Frontal cortex (tissue), 4 donors: ENCODE results near the gene BMP2. TPM values are rescaled to one million over a fixed set of nuclear protein-coding genes. Genes with fewer than 3 reads are reported as not detected.

Source experiments
- DNase-seq, 2 donors: peaks; one replicate each; pipeline ENCODE4 v3.0.0; 2012; ENCODE audit warnings: low spot score in 2 of 2
- FAIRE-seq: peaks from 2 replicates; lab custom pipeline; 2012; peaks lifted over from hg19 to GRCh38; lab: Jason Lieb, UNC
- total RNA-seq: library from RNA; depleted of rRNA; stranded (reverse); fragments of >200 nt; gene quantifications from one replicate; pipeline ENCODE4 v1.2.3, GENCODE V29; 2014
- donor health status: control.
- donor health status: control.
- donor health status: control.

The BMP2 gene
- total RNA-seq, 1 donor from 2014 or later: 5.7 TPM

- DNase-seq (no peak), FAIRE-seq (no peak)
These were observed 60.0 kb downstream of the BMP2 start for GRCh38 chr20:6827472-6827871.

GRCh38 chr20:6828794-6829423, 61.4 kb downstream of the BMP2 start:
- FAIRE-seq (no peak), DNase-seq (peak; percentile 6 to 16)

DNA sequence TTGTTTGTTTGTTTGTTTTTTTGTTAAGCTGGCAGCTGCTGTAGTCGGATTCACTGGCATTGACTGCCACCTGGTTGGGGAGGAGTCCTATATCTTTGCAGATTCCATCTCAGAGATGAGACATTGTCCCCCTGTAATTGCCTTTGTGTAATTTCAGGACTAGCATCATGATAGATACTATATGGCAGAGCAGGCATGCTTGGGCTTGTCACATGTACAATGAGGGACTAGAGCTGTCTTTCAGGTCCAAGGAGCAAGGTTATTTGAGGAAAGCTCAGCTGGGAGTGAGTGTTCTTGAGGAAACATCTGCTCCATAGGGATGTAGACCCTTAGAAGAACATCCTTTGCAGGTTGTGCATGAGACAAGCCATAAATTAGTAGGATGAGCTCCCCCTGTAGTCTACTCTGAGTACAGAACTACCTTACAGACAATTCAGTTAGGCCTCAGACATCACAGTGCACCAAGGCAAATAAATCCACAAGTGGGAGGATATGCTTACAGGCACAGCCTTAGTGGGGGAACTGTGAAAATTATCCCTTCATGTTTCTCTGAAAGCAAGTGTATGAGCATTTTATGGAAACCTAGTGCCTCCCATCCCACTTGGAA, 62.1 kb downstream of the BMP2 start:
- no peak for DNase-seq
- FAIRE-seq: no peak
